Measurements from ENCODE around the gene C10orf90. TPM values are rescaled to one million over a fixed set of nuclear protein-coding genes. Genes with fewer than 3 reads are reported as not detected.

The C10orf90 gene
- polyA plus RNA-seq, 3 donors = not detected

GRCh38 chr10:126671402-126671975, 996 bp upstream of the C10orf90 start:
- Mint-ChIP-seq H3K9me3 (peaks cover 0 to 11% (median 6%) of the 10 kb centered on the region in 7 donors), H3K4me1 (no peaks in the 10 kb centered on the region), H3K36me3 (no peaks in the 10 kb centered on the region), H3K27me3 (ENCODE audit: low read depth in 3 of 3) (peaks cover 1 to 3% (median 3%) of the 10 kb centered on the region in 3 donors), H3K4me3 (no peak overlapping the region), H3K27ac (no peak overlapping the region)
- TF ChIP-seq CTCF (IDR thresholded peaks at IDR 0.05) = no peak
- Histone ChIP-seq H3K4me3 (replicated peaks in 1 of 3; ENCODE audit: low read depth in 2 of 3, low read length in 3 of 3) (no peak overlapping the region), H3K4me1 (ENCODE audit: control insufficient read depth in 1 of 2, insufficient read depth in 2 of 2, low read length in 2 of 2) (no peaks in the 10 kb centered on the region), H3K27me3 (ENCODE audit: control insufficient read depth in 2 of 2, insufficient read depth in 2 of 2, low read length in 2 of 2) (no peaks in the 10 kb centered on the region), H3K4me2 (replicated peaks; ENCODE audit: extremely low read depth, low read length, poor library complexity, severe bottlenecking) (no peak overlapping the region), H3K79me2 (ENCODE audit: insufficient read depth, low read length) (no peaks in the 10 kb centered on the region), H3K9ac (ENCODE audit: insufficient read depth, low read length, poor library complexity, severe bottlenecking) (no peak overlapping the region), H2AFZ (ENCODE audit: insufficient read depth, low read depth, low read length, poor library complexity, severe bottlenecking) (no peak overlapping the region), H4K20me1 (ENCODE audit: insufficient read depth, low read length) (no peaks in the 10 kb centered on the region), H3K9me3 (replicated peaks in 1 of 2; ENCODE audit: control insufficient read depth in 1 of 2, insufficient read depth in 1 of 2, low read length in 2 of 2) (peaks cover 6 to 8% of the 10 kb centered on the region in 2 donors), H3K27ac (ENCODE audit: low read depth in 1 of 2, low read length in 2 of 2) (no peak overlapping the region), H3K36me3 (replicated peaks in 1 of 2; ENCODE audit: control insufficient read depth in 1 of 2, insufficient read depth in 2 of 2, low read length in 2 of 2) (no peaks in the 10 kb centered on the region)
- intact Hi-C loops (cut with micrococcal nuclease) = no loop called here
- 76% methylated on average over 2 of the region's 3 CpGs for WGBS (ENCODE audit: insufficient coverage)
- DNase-seq = no peak

DNA sequence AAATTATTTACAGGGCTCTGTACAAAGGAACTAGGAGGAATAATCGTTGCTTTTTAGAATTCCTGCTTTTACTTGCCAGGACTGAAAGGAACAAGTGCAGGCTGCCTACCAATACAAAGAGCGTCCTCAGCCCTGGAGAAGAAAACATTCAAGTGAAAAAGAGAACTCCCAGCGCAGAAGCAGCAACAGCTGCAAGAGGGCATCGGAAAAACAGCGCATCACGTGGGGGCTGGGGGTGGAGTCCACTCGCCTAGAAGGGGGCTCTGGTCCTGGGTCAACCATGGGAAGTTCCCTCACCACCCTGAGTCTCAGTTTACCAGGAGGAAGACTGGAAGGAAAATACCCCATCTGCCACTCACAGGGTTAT, 385 bp upstream of the C10orf90 start:
- Mint-ChIP-seq H3K4me1 (no peaks in the 10 kb centered on the region), H3K27me3 (ENCODE audit: low read depth in 3 of 3) (peaks cover 1 to 4% (median 3%) of the 10 kb centered on the region in 3 donors), H3K4me3 (no peak overlapping the region), H3K27ac (no peak overlapping the region), H3K9me3 (peaks cover 0 to 11% (median 4%) of the 10 kb centered on the region in 7 donors), H3K36me3 (no peaks in the 10 kb centered on the region)
- Histone ChIP-seq H3K4me1 (ENCODE audit: control insufficient read depth in 1 of 2, insufficient read depth in 2 of 2, low read length in 2 of 2) (no peaks in the 10 kb centered on the region), H4K20me1 (ENCODE audit: insufficient read depth, low read length) (no peaks in the 10 kb centered on the region), H3K4me3 (replicated peaks in 1 of 3; ENCODE audit: low read depth in 2 of 3, low read length in 3 of 3) (no peak overlapping the region), H3K4me2 (replicated peaks; ENCODE audit: extremely low read depth, low read length, poor library complexity, severe bottlenecking) (no peak overlapping the region), H3K36me3 (replicated peaks in 1 of 2; ENCODE audit: control insufficient read depth in 1 of 2, insufficient read depth in 2 of 2, low read length in 2 of 2) (no peaks in the 10 kb centered on the region), H3K9me3 (replicated peaks in 1 of 2; ENCODE audit: control insufficient read depth in 1 of 2, insufficient read depth in 1 of 2, low read length in 2 of 2) (peaks cover 6 to 8% of the 10 kb centered on the region in 2 donors), H3K79me2 (ENCODE audit: insufficient read depth, low read length) (no peaks in the 10 kb centered on the region), H2AFZ (ENCODE audit: insufficient read depth, low read depth, low read length, poor library complexity, severe bottlenecking) (no peak overlapping the region), H3K27me3 (ENCODE audit: control insufficient read depth in 2 of 2, insufficient read depth in 2 of 2, low read length in 2 of 2) (no peaks in the 10 kb centered on the region), H3K9ac (ENCODE audit: insufficient read depth, low read length, poor library complexity, severe bottlenecking) (no peak overlapping the region), H3K27ac (ENCODE audit: low read depth in 1 of 2, low read length in 2 of 2) (no peak overlapping the region)
- intact Hi-C loops (cut with micrococcal nuclease) = no loop called here
- no peak for TF ChIP-seq CTCF (IDR thresholded peaks at IDR 0.05)
- WGBS (ENCODE audit: insufficient coverage) = 46% methylated on average over 4 of the region's 7 CpGs
- DNase-seq = no peak
